Tibial nerve (tissue), 4 donors: ENCODE data around the gene NPM1.

Source experiments
- CTCF ChIP-seq, 5 experiments: fragments of 200-600 bp in 3 of 5; fragments of 450-650 bp in 2 of 5; sonication (generic) in 3 of 5; IDR thresholded peaks; one replicate each; pipeline ENCODE4 v1.5.1; 2016 to 2019; ENCODE audit warnings: antibody characterized with exemption in 5 of 5, mild to moderate bottlenecking in 3 of 5, moderate library complexity in 2 of 5
- EP300 ChIP-seq, 2 donors: sonication (generic); formaldehyde crosslinking; IDR thresholded peaks; one replicate each; pipeline ENCODE4 v1.6.1; 2017; ENCODE audit warnings: antibody characterized with exemption in 2 of 2, mild to moderate bottlenecking in 1 of 2
- POLR2A ChIP-seq, 2 donors: fragments of 450-650 bp; IDR thresholded peaks; one replicate each; pipeline ENCODE4 v1.6.1; 2017; ENCODE audit warnings: antibody characterized with exemption in 2 of 2, mild to moderate bottlenecking in 2 of 2, moderate library complexity in 2 of 2

GRCh38 chr5:171444582-171444981 is 56.9 kb downstream of the NPM1 start:
- no peak for TF ChIP-seq CTCF (IDR thresholded peaks at IDR 0.05)
- no peak for TF ChIP-seq EP300 (IDR thresholded peaks at IDR 0.05)
- no peak for TF ChIP-seq POLR2A (IDR thresholded peaks at IDR 0.05)
